PC-9 (cell line): ENCODE data around the gene ARNT2. TPM values are rescaled to one million over a fixed set of nuclear protein-coding genes. Genes with fewer than 3 reads are reported as not detected.

Source experiments
- BruUV-seq: library from RNA; stranded (reverse); fragments of 400-500 nt; replicated peaks from 2 replicates; lab custom pipeline; 2021; lab: Mats Ljungman, UMichigan
- CTCF ChIA-PET: fragments of 300-600 bp; sonication (Branson Sonifier 250); formaldehyde crosslinking; loops from one replicate; lab custom pipeline; 2022; ENCODE audit warnings: antibody characterized with exemption; lab: Charles Lee
- POLR2A ChIA-PET: fragments of 300-600 bp; sonication (Branson Sonifier 250); formaldehyde crosslinking; loops from one replicate; lab custom pipeline; 2022; ENCODE audit warnings: antibody characterized with exemption; ENCODE audit not compliant: unreplicated experiment; lab: Charles Lee
- DNase-seq, 2 experiments: peaks; one replicate each; pipeline versions ENCODE4 v3.0.0 to v3.0.0-alpha.2; 2015 to 2022; ENCODE audit warnings: mixed read lengths in 1 of 2
- H2AFZ ChIP-seq: fragments of 200-600 bp; sonication (generic); 2 replicates; pipeline ENCODE4 v1.8.1; 2017; ENCODE audit warnings: antibody characterized with exemption
- H3F3A ChIP-seq: fragments of 200-600 bp; sonication (generic); 2 replicates; pipeline ENCODE4 v1.8.1; 2017; ENCODE audit warnings: antibody characterized with exemption, mild to moderate bottlenecking, low read depth; ENCODE audit not compliant: insufficient read depth
- H3K27ac ChIP-seq: fragments of 200-600 bp; sonication (generic); 2 replicates; pipeline ENCODE4 v1.6.1; 2016; ENCODE audit warnings: mixed run types
- H3K27me3 ChIP-seq: fragments of 200-600 bp; sonication (generic); 2 replicates; pipeline ENCODE4 v1.6.1; 2016; ENCODE audit warnings: low read depth, mixed run types; ENCODE audit not compliant: insufficient read depth
- H3K36me3 ChIP-seq: fragments of 200-600 bp; sonication (generic); 2 replicates; pipeline ENCODE4 v1.6.1; 2016; ENCODE audit warnings: low read depth, mixed run types
- H3K4me1 ChIP-seq: fragments of 200-600 bp; sonication (generic); replicated peaks from 2 replicates; pipeline ENCODE4 v1.6.1; 2016; ENCODE audit warnings: mixed run types; ENCODE audit not compliant: insufficient read depth
- H3K4me2 ChIP-seq: fragments of 200-600 bp; sonication (generic); 2 replicates; pipeline ENCODE4 v1.6.1; 2017; ENCODE audit warnings: mixed run types
- H3K4me3 ChIP-seq: fragments of 200-600 bp; sonication (generic); 2 replicates; pipeline ENCODE4 v1.6.1; 2016; ENCODE audit warnings: mixed run types
- H3K79me2 ChIP-seq: fragments of 200-600 bp; sonication (generic); 2 replicates; pipeline ENCODE4 v1.6.1; 2017; ENCODE audit warnings: low read depth, mixed run types
- H3K9me2 ChIP-seq: fragments of 200-600 bp; sonication (generic); 2 replicates; pipeline ENCODE4 v1.8.1; 2017; ENCODE audit warnings: mild to moderate bottlenecking; ENCODE audit not compliant: insufficient read depth
- H3K9me3 ChIP-seq: fragments of 200-600 bp; sonication (generic); 2 replicates; pipeline ENCODE4 v1.8.1; 2016; ENCODE audit warnings: low read depth; ENCODE audit not compliant: insufficient read depth
- H4K20me1 ChIP-seq: fragments of 200-600 bp; sonication (generic); 2 replicates; pipeline ENCODE4 v1.8.1; 2017; ENCODE audit not compliant: insufficient read depth
- EZH2 ChIP-seq: fragments of 200-600 bp; sonication (generic); IDR thresholded peaks from 2 replicates; pipeline ENCODE4 v1.8.0; 2017; ENCODE audit warnings: antibody characterized with exemption, low read depth
- intact Hi-C: fragments of 100-400 bp; cut with micrococcal nuclease; formaldehyde crosslinking; loops from one replicate; pipeline ENCODE4 v1.10.0; 2022; ENCODE audit not compliant: unreplicated experiment
- total RNA-seq: library from RNA; stranded (reverse); gene quantifications from 2 replicates; pipeline ENCODE4 v1.2.3, GENCODE V29; 2021
- TF ChIP-seq, protein P1 (sequence below): fragments of 200-600 bp; sonication (generic); conservative IDR thresholded peaks from 2 replicates; pipeline ENCODE4 v1.6.1; 2017; ENCODE audit warnings: mixed run types, antibody characterized with exemption, mild to moderate bottlenecking, moderate library complexity

ARNT2 gene
- total RNA-seq, 1 experiment from 2014 or later, result 4.3 TPM

- DNase-seq, result no peak
- TF ChIP-seq EZH2, result no peak
- TF ChIP-seq, protein P1, sequence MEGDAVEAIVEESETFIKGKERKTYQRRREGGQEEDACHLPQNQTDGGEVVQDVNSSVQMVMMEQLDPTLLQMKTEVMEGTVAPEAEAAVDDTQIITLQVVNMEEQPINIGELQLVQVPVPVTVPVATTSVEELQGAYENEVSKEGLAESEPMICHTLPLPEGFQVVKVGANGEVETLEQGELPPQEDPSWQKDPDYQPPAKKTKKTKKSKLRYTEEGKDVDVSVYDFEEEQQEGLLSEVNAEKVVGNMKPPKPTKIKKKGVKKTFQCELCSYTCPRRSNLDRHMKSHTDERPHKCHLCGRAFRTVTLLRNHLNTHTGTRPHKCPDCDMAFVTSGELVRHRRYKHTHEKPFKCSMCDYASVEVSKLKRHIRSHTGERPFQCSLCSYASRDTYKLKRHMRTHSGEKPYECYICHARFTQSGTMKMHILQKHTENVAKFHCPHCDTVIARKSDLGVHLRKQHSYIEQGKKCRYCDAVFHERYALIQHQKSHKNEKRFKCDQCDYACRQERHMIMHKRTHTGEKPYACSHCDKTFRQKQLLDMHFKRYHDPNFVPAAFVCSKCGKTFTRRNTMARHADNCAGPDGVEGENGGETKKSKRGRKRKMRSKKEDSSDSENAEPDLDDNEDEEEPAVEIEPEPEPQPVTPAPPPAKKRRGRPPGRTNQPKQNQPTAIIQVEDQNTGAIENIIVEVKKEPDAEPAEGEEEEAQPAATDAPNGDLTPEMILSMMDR, result no peak
- H3K79me2 ChIP-seq, result no peaks in the 10 kb centered on the region
- no peaks in the 10 kb centered on the region for H3K9me2 ChIP-seq
- no peak overlapping the region for H2AFZ ChIP-seq
- no peak overlapping the region for H3K27ac ChIP-seq
- H3F3A ChIP-seq, result no peaks in the 10 kb centered on the region
- no peak overlapping the region for H3K4me2 ChIP-seq
- no peaks in the 10 kb centered on the region; the same call in 1 of the 2 replicates for H3K9me3 ChIP-seq
- H3K27me3 ChIP-seq, result no peaks in the 10 kb centered on the region
- BruUV-seq, result no TSS peak
- no peak overlapping the region for H3K4me3 ChIP-seq
- no peaks in the 10 kb centered on the region for H3K36me3 ChIP-seq
- H3K4me1 ChIP-seq, result peaks cover 2% of the 10 kb centered on the region; the same call in 1 of the 2 replicates
- no peaks in the 10 kb centered on the region for H4K20me1 ChIP-seq
- ChIA-PET POLR2A (no interaction called here), CTCF (no interaction called here)
- intact Hi-C loops, result no loop called here
Observed at GRCh38 chr15:80615361-80615736, 211.2 kb downstream of the ARNT2 start.

DNA sequence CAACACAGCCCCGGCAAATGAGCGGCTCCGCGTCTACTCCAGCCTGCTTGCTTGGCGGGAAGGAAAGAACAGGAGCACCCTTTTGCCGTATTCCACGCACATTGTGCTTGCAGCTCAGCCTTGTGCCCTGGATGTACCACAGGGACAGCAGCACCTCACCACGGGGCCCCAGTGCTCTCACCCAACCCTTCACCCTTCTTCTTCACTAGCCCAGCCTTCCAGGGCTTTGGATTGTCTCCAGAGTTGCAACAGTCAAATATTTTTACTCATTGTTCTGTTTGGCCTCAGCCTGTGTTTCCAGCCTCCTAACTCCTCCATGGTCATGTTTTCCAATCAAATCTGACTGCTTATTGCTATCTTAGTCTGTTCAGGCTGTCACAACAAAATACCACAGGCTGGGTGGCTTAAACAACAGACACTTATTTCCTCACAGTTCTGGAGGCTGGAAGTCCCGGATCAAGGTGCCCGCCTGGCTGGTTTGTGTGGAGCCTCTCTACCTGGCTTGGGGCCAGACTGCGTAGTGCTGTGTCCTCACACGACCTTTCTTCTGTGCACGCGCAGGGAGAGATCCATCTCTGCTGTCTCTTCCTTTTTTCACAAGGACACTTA, 211.7 kb downstream of the ARNT2 start:
- Histone ChIP-seq H3K79me2 (no peaks in the 10 kb centered on the region), H3K4me2 (peak overlapping the region; percentile 9; the same call in 1 of the 2 replicates), H3F3A (no peaks in the 10 kb centered on the region), H3K9me2 (no peaks in the 10 kb centered on the region), H3K27me3 (no peaks in the 10 kb centered on the region), H3K36me3 (no peaks in the 10 kb centered on the region), H3K27ac (no peak overlapping the region), H2AFZ (no peak overlapping the region), H3K4me1 (no peaks in the 10 kb centered on the region; the same call in 1 of the 2 replicates), H3K4me3 (no peak overlapping the region), H3K9me3 (no peaks in the 10 kb centered on the region; the same call in 1 of the 2 replicates), H4K20me1 (no peaks in the 10 kb centered on the region)
- DNase-seq, result peak; percentile 37 to 61
- POLR2A ChIA-PET, result no interaction called here
- no TSS peak for BruUV-seq
- intact Hi-C loops, result loop anchor here (2.0 kb wide), 1 partner anchor 163 kb away; the partner anchor contains the start of gene CEMIP
- TF ChIP-seq, protein P1, result no peak
- no peak for TF ChIP-seq EZH2
- CTCF ChIA-PET, result no interaction called here

DNA sequence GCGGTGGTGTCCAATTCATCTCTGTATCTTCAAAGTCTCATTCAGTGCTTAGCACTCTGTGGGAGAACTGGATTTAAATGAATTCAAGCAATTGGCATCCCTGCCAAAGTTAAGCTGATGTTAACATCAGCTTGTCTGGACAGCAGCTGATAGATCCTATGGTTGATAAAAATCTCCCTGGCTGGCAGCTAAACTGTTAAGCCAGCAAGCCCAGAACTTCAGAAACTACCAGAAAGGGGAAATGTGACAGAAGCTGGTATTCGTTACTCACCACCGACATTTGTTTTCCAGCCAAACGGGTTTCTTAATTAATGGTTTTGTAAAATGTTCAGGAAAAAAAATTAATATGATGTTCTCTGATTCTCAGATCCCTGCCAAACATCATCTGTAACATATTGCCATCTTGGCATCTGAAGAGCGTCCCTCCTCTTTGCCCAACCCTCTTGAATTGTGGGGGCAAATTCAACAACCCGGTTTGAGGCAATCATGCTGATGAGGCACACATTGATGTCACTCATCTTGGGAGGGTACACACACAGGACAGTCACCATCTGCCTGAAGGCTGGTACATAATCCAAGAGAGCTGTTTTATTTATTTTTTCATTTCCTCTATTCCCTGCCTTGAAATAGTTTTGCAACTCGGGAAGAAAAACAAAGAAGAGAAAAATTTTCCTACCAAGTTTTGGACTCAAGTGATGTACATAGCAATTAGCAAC, 214.7 kb downstream of the ARNT2 start:
- Histone ChIP-seq H2AFZ (no peak overlapping the region), H4K20me1 (no peaks in the 10 kb centered on the region), H3K9me3 (peaks cover 21% of the 10 kb centered on the region), H3F3A (no peaks in the 10 kb centered on the region), H3K4me2 (no peak overlapping the region), H3K9me2 (no peaks in the 10 kb centered on the region), H3K4me1 (no peaks in the 10 kb centered on the region; the same call in 1 of the 2 replicates), H3K36me3 (no peaks in the 10 kb centered on the region), H3K27me3 (no peaks in the 10 kb centered on the region), H3K4me3 (no peak overlapping the region), H3K79me2 (no peaks in the 10 kb centered on the region), H3K27ac (no peak overlapping the region)
- no peak for DNase-seq
- TF ChIP-seq EZH2, result no peak
- TF ChIP-seq, protein P1, result no peak
- CTCF ChIA-PET, result interaction anchor here (1.3 kb wide), 1 partner anchor 161 kb away, joined by 6 read pairs; the partner anchor contains the start of gene CEMIP
- POLR2A ChIA-PET, result no interaction called here
- intact Hi-C loops, result no loop called here
- BruUV-seq, result no TSS peak
